Muscle of arm (tissue), 12 donors: ENCODE data around the gene CFAP100. TPM values are rescaled to one million over a fixed set of nuclear protein-coding genes. Genes with fewer than 3 reads are reported as not detected.

ENCODE experiments used
- DNase-seq: peaks from one replicate; pipeline ENCODE4 v3.0.0-alpha.2; 2013
- polyA plus RNA-seq, 12 donors: library from polyadenylated mRNA; unstranded; fragments of 120-200 nt; gene quantifications; one replicate each; pipeline ENCODE4 v1.2.1, GENCODE V29; 2013; ENCODE audit not compliant: insufficient read length in 12 of 12

CFAP100 gene
- polyA plus RNA-seq, 12 donors: 0.12 to 1.1 (median 0.93) TPM; not detected in 6

DNA sequence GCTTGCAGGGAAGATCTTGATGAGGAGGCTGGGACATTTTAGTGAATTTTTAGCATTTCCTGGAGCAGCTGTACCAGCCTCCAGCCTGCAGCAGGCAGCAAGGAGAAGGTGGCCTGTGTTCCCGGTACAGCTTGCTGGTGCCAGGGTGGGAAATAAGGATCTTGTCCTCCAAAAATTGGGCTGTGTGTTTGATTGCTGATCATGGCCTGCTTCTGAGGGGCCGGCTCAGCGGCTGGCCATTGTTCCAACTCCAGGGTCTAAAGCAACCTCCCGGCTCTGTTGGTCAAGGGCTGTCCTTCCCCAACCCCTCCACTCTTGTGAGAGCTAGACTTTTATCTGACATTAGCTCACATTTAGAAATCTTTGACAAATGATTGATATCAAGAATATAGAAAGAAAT, 5.0 kb downstream of the CFAP100 start:
- DNase-seq: no peak

GRCh38 chr3:126401611-126402160, 7.0 kb downstream of the CFAP100 start:
- no peak for DNase-seq

DNA sequence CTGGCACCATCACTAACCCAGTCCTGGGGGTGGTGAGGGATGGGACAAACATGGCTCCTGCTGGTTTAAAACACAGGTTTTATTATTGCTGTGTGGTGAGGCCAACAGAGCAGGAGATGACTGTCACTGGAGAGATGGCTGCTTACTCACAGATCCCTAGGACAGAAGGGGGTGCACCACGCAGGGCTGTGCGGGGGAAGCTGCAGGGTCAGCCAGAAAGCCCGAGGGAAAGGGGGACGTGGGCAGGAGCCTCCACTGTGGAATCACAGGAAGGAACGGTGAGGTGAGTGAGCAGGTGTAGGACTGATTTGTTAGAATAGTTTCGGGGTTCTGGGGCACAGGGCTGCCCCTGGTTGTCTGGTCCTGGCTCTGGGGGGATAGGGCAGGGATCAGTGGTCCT, 7.5 kb downstream of the CFAP100 start:
- DNase-seq: no peak

GRCh38 chr3:126402666-126403302, 8.1 kb downstream of the CFAP100 start:
- no peak for DNase-seq

DNA sequence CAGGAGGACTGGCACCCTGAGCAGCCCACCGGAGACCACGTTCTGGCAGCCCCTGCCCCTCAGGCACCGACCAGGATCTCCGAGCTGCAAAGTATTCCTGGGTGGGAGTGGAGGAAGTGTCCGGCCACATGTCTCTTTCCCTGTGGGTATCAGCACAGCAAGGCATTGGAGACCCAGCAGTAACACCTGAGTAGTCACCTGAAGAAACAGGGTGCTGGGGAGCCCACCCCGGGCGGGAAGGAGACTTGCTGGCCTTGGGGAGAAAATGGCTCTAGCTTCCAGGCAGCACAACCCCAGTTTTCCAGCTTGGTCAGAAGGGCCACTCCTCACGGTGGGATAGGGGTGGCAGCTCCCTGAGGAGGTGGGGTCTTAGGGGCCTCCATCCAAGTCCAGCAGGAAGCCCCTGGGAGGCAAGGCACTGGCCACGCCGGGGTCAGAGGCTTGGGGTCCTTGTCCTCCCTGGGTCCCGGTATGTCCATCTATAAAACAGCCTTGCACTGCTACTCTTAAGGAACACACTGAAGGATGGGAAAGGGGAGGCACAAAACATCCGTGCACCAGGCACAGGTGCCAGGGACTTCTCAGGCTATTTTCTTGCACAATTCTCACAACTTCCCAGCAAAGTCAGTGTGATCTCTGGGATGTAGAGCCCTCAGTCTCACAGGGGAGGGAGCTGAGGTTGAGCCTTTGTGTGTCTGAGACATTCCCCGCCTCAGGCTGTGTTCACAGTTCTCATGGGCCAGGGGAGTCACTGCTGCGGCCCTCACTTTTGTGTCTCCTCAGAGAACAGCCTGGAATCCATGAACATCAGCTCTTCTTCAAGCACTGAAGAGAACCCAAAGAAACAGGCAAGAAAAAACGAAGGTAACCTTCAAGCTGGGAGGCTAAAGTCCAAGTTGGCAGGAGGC, 11.9 kb downstream of the CFAP100 start:
- no peak for DNase-seq

- no peak for DNase-seq
Measured at GRCh38 chr3:126407412-126408044, 12.8 kb downstream of the CFAP100 start.

GRCh38 chr3:126408099-126408498, 13.4 kb downstream of the CFAP100 start:
- no peak for DNase-seq

GRCh38 chr3:126412841-126413692, 18.4 kb downstream of the CFAP100 start:
- DNase-seq: no peak

DNA sequence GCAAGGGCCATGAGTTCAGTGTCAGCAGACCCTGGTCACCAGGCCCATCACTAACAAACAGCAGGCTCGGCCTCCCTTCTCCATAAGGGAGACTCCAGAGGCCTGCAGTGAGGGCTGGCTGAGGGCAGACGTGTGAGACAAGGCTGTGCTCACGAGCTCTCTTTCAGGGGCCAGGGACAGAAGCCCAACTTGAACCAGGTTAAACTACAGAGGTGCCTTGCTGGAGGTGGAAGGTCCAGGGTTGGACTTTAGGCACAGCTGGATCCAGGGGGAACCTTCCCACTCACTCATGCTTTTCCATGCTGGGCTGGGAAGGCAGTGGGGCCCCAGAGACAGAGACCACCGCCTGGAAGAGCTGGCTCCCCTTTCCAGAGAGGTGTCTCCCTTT, 19.0 kb downstream of the CFAP100 start:
- no peak for DNase-seq

- DNase-seq: no peak
Measured at GRCh38 chr3:126414406-126414805, 19.7 kb downstream of the CFAP100 start.

DNA sequence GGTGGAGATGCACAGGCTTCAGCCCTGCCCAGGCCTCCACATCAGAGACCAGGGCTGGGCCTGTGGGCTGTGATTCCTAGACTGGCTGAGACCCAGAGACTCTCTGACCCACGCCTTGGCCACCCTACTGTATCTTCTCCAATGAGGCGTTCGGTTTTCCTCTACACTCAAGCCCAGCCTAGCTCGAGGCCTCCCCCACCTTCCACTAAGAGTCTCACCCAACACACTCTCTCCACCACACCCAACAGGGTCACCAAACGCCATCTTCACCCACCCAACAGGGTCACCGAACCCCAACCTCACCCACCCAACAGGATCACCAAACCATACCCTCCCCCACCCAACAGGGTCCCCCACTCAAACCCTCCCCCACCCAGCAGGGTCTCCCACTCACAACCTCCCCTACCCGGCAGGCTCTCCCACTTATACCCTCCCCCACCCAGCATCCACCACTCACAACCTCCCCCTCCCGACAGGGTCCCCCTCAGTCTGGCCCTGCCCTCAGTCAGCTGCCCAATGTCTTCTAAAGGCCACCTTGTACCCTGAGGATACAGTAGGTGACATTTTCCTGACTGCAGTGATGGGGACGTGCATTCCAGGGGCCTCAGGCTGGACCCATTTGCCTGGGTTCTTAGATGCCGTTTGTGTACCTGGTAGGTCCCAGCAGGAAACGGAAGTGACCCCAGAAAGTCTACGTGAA, 20.4 kb downstream of the CFAP100 start:
- DNase-seq: no peak

GRCh38 chr3:126415661-126416591, 21.2 kb downstream of the CFAP100 start:
- DNase-seq: no peak

GRCh38 chr3:126416943-126417342, 22.2 kb downstream of the CFAP100 start:
- DNase-seq: no peak

DNA sequence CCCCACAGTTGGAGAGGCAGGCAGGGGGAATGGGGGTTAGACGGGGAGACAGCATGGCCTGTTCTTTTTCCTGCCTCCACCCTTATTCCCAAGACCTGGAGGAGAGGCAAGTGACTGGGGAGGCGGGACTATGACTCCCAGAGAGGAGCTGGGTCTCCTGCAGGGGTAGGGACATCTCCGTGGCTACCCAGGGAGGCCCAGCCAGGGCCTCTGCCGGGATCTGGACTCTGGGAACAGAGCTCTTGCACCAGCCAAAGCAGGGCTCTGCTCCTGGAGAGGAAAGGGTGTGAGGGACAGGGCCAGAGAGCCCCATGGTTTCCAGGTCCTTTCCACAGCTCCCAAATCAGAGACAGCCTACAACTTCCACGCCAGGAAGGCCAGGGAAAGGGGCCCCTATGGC, 22.8 kb downstream of the CFAP100 start:
- no peak for DNase-seq

DNA sequence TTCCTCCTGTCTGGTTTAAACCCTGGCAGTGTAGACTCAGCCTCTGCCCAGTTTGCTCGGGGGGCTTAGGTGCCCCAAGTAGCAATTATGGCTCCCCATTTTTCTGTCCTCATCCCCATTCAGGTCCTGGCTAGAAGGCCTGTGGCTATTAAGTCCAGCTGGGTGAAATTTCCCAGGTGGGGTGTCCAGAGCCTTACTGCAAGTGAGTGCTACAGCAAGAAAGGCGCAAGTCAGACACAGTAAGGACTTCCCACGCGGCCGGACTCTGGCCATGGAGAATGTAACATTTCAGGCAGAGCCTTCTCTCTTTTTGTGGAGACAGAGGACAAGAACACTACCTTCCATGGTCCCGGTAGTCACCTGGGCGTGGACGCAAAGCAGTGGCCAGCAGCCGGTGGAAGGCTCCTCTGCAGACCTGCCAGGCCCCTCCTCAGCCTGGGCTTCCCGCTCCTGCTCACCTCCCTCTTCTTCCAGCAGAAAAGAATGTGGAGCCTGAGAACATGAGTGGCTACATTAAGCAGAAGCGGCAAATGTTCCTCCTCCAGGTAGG, 23.3 kb downstream of the CFAP100 start:
- DNase-seq: no peak

- no peak for DNase-seq
Measured at GRCh38 chr3:126418661-126419131, 24.0 kb downstream of the CFAP100 start.

DNA sequence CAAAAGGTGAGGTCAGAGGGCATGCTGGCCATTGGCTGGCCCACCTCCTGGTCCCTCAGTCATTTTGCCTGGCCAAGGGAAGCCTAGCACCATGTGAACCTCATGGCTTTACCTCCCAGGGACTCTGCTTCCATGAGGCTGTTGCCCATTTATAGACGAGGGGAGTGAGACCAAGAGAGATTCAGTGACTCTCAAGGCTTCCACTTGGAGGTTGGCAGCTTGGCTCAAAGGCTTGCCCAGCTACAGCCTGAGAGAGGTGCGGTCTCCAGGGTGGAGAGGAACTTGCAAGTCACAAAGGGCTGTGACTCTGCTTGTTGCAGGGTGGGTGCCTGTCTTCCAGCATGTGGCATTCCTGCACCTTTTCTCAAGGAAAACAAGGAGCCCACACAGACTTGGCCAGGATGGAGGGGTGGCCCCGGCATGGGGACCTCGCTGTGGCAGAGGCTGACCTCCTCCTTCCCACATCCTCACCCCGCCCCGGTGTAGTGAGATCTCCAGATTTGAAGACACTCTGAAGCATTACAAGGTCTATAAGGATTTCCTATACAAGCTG, 24.5 kb downstream of the CFAP100 start:
- no peak for DNase-seq

- no peak for DNase-seq
Measured at GRCh38 chr3:126419886-126420786, 25.4 kb downstream of the CFAP100 start.
